ENCODE data around the gene MAP7D1. TPM values are rescaled to one million over a fixed set of nuclear protein-coding genes. Genes with fewer than 3 reads are reported as not detected.

MAP7D1 gene
- total and polyA plus RNA-seq, 10 of the 15 experiments (the other 5 are each of a cell fraction or from before 2014, with no cell fraction given), result 4.4 to 97.6 (median 24.2) TPM

DNA sequence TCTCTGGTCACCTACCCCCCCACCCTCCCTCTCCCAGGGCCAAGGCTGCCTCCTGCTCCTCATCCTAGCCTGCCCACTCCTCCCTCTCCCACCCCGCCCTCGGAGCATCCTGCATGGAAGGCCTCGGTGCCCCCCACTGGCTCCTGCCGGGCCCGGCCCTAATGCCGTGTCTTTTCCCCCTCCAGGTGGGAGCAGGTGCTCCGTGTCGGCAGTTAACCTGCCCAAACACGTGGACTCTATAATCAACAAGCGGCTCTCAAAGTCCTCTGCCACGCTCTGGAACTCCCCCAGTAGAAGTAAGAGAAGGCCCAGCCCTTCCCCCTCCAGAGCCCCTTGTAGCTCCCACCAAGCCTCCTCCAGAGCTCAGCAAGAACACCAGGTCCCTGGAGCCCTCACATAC is 18.8 kb downstream of the MAP7D1 start:
- WGBS (ENCODE audit: insufficient coverage, insufficient replicate concordance, low lambda C conversion rate, missing lambda C conversion rate), result 92% methylated on average over 9 of the region's 11 CpGs
- no peak overlapping the region for H3K9ac ChIP-seq (ENCODE audit: control insufficient read depth, insufficient read depth, low read length)
- no peaks in the 10 kb centered on the region; the same call in 1 of the 2 replicates for H4K20me1 ChIP-seq (ENCODE audit: control insufficient read depth, insufficient read depth)
- H3K36me3 ChIP-seq (ENCODE audit: control insufficient read depth in 2 of 2, insufficient read depth in 2 of 2, low read length in 1 of 2), result peaks cover 19 to 54% of the 10 kb centered on the region in 2 experiments
- RAD21 ChIA-PET (ENCODE audit: unreplicated experiment), result no interaction called here
- no peaks in the 10 kb centered on the region for H3K4me1 ChIP-seq (ENCODE audit: control insufficient read depth, insufficient read depth, low read length)
- no peaks in the 10 kb centered on the region for H3K79me2 ChIP-seq (ENCODE audit: control insufficient read depth, insufficient read depth, low read length)
- CTCF ChIA-PET, result no interaction called here
- intact Hi-C loops (cut with micrococcal nuclease; ENCODE audit: unreplicated experiment), result no loop called here
- in situ Hi-C loops (cut with MboI), result no loop called here
- no peaks in the 10 kb centered on the region for H3K27me3 ChIP-seq (replicated peaks in 1 of 2; ENCODE audit: control insufficient read depth in 2 of 2, insufficient read depth in 2 of 2, low read length in 1 of 2)
- SMC1A ChIA-PET (ENCODE audit: uncharacterized antibody, unreplicated experiment), result interaction anchor here (0.9 to 1.1 kb wide), 2 partner anchors 25 kb away, joined by 3 to 5 read pairs; partner anchors contain the start of gene TRAPPC3
- no peak for FAIRE-seq
- POLR2A ChIA-PET, result interaction anchor here (1.0 kb wide), 1 partner anchor 19 kb away, joined by 3 read pairs; the partner anchor contains the start of gene MAP7D1
- no peak overlapping the region for H3K27ac ChIP-seq (ENCODE audit: control insufficient read depth, insufficient read depth)
- no TSS peak for BruUV-seq (replicated peaks)
- H2AFZ ChIP-seq (ENCODE audit: control insufficient read depth, low read depth, low read length), result no peak overlapping the region
- ATAC-seq, result no peak
- no peak overlapping the region for H3K4me2 ChIP-seq (ENCODE audit: control insufficient read depth, insufficient read depth)
- no peak for DNase-seq (ENCODE audit: low read depth, low spot score)
- no peaks in the 10 kb centered on the region for H3K9me3 ChIP-seq (replicated peaks; ENCODE audit: control insufficient read depth, insufficient read depth, low read length)
- no peak overlapping the region for H3K4me3 ChIP-seq
- no peak for TF ChIP-seq POLR2A (IDR thresholded peaks at IDR 0.05; ENCODE audit: low read depth, low read length)
- TF ChIP-seq, protein P1, sequence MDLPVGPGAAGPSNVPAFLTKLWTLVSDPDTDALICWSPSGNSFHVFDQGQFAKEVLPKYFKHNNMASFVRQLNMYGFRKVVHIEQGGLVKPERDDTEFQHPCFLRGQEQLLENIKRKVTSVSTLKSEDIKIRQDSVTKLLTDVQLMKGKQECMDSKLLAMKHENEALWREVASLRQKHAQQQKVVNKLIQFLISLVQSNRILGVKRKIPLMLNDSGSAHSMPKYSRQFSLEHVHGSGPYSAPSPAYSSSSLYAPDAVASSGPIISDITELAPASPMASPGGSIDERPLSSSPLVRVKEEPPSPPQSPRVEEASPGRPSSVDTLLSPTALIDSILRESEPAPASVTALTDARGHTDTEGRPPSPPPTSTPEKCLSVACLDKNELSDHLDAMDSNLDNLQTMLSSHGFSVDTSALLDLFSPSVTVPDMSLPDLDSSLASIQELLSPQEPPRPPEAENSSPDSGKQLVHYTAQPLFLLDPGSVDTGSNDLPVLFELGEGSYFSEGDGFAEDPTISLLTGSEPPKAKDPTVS (IDR thresholded peaks at IDR 0.05; ENCODE audit: low read depth, low read length), result no peak
- TF ChIP-seq, protein P2, sequence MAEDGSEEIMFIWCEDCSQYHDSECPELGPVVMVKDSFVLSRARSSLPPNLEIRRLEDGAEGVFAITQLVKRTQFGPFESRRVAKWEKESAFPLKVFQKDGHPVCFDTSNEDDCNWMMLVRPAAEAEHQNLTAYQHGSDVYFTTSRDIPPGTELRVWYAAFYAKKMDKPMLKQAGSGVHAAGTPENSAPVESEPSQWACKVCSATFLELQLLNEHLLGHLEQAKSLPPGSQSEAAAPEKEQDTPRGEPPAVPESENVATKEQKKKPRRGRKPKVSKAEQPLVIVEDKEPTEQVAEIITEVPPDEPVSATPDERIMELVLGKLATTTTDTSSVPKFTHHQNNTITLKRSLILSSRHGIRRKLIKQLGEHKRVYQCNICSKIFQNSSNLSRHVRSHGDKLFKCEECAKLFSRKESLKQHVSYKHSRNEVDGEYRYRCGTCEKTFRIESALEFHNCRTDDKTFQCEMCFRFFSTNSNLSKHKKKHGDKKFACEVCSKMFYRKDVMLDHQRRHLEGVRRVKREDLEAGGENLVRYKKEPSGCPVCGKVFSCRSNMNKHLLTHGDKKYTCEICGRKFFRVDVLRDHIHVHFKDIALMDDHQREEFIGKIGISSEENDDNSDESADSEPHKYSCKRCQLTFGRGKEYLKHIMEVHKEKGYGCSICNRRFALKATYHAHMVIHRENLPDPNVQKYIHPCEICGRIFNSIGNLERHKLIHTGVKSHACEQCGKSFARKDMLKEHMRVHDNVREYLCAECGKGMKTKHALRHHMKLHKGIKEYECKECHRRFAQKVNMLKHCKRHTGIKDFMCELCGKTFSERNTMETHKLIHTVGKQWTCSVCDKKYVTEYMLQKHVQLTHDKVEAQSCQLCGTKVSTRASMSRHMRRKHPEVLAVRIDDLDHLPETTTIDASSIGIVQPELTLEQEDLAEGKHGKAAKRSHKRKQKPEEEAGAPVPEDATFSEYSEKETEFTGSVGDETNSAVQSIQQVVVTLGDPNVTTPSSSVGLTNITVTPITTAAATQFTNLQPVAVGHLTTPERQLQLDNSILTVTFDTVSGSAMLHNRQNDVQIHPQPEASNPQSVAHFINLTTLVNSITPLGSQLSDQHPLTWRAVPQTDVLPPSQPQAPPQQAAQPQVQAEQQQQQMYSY (CRISPR knock-in tag; IDR thresholded peaks at IDR 0.05), result no peak
- no peak for TF ChIP-seq WRNIP1 (IDR thresholded peaks at IDR 0.05; ENCODE audit: borderline replicate concordance, low read depth, low read length)
- TF ChIP-seq GATAD2B (conservative IDR thresholded peaks at IDR 0.05; ENCODE audit: low read depth), result no peak
- no peak for TF ChIP-seq RELA (IDR thresholded peaks at IDR 0.05; ENCODE audit: borderline replicate concordance, partially characterized antibody)
- no peak for TF ChIP-seq KAT2A (conservative IDR thresholded peaks at IDR 0.05; ENCODE audit: control insufficient read depth, low read depth, low read length)
- TF ChIP-seq, protein P3, sequence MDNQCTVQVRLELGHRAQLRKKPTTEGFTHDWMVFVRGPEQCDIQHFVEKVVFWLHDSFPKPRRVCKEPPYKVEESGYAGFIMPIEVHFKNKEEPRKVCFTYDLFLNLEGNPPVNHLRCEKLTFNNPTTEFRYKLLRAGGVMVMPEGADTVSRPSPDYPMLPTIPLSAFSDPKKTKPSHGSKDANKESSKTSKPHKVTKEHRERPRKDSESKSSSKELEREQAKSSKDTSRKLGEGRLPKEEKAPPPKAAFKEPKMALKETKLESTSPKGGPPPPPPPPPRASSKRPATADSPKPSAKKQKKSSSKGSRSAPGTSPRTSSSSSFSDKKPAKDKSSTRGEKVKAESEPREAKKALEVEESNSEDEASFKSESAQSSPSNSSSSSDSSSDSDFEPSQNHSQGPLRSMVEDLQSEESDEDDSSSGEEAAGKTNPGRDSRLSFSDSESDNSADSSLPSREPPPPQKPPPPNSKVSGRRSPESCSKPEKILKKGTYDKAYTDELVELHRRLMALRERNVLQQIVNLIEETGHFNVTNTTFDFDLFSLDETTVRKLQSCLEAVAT (IDR thresholded peaks at IDR 0.05), result no peak
- no peak for TF ChIP-seq CHD2 (IDR thresholded peaks at IDR 0.05; ENCODE audit: borderline replicate concordance, low read depth, low read length)
- TF ChIP-seq IKZF1 (conservative IDR thresholded peaks at IDR 0.05), result no peak
- TF ChIP-seq FOXM1 (IDR thresholded peaks at IDR 0.05; ENCODE audit: low read depth, low read length), result no peak
- TF ChIP-seq, protein P4, sequence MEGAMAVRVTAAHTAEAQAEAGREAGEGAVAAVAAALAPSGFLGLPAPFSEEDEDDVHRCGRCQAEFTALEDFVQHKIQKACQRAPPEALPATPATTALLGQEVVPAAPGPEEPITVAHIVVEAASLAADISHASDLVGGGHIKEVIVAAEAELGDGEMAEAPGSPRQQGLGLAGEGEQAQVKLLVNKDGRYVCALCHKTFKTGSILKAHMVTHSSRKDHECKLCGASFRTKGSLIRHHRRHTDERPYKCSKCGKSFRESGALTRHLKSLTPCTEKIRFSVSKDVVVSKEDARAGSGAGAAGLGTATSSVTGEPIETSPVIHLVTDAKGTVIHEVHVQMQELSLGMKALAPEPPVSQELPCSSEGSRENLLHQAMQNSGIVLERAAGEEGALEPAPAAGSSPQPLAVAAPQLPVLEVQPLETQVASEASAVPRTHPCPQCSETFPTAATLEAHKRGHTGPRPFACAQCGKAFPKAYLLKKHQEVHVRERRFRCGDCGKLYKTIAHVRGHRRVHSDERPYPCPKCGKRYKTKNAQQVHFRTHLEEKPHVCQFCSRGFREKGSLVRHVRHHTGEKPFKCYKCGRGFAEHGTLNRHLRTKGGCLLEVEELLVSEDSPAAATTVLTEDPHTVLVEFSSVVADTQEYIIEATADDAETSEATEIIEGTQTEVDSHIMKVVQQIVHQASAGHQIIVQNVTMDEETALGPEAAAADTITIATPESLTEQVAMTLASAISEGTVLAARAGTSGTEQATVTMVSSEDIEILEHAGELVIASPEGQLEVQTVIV (IDR thresholded peaks at IDR 0.05; ENCODE audit: borderline replicate concordance, partially characterized antibody), result no peak
- no peak for TF ChIP-seq EZH2 (IDR thresholded peaks at IDR 0.05; ENCODE audit: borderline replicate concordance, control insufficient read depth, low read depth, low read length)
